ENCODE measurements around the gene KCTD19. TPM values are rescaled to one million over a fixed set of nuclear protein-coding genes. Genes with fewer than 3 reads are reported as not detected.

The KCTD19 gene
- total RNA-seq, 4 donors from 2014 or later, result 0.24 to 0.93 TPM; not detected in 2

DNA sequence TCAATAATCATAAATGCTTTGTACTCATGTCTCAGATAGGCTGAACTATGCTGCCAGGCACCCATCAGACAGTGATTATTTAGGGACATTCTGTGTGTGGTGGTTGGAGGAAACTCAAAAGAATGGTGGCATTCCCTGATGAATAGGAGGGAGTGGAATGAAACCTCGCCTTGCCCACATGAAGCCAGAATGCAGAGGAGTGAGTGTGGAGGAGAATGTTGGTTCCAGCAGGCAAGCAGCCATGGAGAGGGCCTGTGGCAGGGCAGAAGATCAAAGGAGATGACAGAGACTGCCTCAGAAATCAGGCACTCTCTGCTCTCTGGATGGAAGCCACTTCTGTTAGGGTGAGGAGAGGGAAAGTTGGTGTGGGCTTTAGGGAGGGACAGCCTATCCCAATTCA lies 22.5 kb downstream of the KCTD19 start:
- DNase-seq (ENCODE audit: low spot score), result no peak
- TF ChIP-seq, protein P1, sequence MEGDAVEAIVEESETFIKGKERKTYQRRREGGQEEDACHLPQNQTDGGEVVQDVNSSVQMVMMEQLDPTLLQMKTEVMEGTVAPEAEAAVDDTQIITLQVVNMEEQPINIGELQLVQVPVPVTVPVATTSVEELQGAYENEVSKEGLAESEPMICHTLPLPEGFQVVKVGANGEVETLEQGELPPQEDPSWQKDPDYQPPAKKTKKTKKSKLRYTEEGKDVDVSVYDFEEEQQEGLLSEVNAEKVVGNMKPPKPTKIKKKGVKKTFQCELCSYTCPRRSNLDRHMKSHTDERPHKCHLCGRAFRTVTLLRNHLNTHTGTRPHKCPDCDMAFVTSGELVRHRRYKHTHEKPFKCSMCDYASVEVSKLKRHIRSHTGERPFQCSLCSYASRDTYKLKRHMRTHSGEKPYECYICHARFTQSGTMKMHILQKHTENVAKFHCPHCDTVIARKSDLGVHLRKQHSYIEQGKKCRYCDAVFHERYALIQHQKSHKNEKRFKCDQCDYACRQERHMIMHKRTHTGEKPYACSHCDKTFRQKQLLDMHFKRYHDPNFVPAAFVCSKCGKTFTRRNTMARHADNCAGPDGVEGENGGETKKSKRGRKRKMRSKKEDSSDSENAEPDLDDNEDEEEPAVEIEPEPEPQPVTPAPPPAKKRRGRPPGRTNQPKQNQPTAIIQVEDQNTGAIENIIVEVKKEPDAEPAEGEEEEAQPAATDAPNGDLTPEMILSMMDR (IDR thresholded peaks at IDR 0.05), result no peak
- no peak for ATAC-seq (ENCODE audit: low FRiP score)

DNA sequence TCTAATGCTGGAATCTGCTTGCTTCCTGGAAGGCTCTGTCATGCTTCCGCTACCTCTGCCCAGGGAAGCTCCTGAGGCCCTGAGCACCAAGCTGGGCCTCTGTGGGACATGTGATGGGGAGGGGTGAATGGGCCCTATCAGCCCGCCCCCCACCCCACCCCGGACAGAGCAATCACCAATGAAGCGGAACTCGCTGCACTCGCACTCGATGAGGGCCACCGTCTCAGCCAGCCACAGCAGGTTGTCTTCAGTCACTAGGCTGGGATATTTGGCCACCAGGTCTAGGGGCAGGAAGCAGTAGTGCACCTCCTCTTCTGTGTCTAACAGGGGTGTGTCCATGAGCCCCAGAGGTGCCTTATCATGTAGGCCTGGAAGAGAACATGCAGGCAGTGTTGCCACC lies 23.6 kb downstream of the KCTD19 start:
- ATAC-seq (ENCODE audit: low FRiP score), result no peak

DNA sequence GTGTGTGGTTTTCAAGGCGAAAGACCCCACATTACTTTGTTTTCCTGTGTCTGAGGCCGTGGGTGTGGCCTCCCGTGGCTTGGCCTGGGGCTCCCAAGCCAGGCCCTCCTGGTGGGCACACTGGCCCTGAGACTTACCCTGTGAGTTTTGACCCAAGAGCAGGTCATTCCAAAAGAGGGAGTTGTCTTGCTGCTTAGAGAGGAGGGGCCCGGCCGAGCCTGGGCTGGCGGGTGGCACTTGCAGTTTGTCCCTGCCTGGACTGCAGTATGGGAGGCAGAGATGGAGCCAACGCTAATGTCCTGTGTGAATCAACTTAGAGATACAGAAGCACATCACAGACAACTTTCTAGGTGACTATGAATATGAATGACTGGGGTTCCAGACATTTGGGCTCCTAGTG lies 24.5 kb downstream of the KCTD19 start:
- TF ChIP-seq, protein P1 (IDR thresholded peaks at IDR 0.05), result no peak
- DNase-seq (ENCODE audit: low spot score) (no peak), ATAC-seq (ENCODE audit: low FRiP score) (no peak)

More for the DNA sequence above, 23.6 kb downstream of the KCTD19 start:
- no peak for DNase-seq (ENCODE audit: low spot score)
- TF ChIP-seq, protein P1 (IDR thresholded peaks at IDR 0.05), result no peak

DNA sequence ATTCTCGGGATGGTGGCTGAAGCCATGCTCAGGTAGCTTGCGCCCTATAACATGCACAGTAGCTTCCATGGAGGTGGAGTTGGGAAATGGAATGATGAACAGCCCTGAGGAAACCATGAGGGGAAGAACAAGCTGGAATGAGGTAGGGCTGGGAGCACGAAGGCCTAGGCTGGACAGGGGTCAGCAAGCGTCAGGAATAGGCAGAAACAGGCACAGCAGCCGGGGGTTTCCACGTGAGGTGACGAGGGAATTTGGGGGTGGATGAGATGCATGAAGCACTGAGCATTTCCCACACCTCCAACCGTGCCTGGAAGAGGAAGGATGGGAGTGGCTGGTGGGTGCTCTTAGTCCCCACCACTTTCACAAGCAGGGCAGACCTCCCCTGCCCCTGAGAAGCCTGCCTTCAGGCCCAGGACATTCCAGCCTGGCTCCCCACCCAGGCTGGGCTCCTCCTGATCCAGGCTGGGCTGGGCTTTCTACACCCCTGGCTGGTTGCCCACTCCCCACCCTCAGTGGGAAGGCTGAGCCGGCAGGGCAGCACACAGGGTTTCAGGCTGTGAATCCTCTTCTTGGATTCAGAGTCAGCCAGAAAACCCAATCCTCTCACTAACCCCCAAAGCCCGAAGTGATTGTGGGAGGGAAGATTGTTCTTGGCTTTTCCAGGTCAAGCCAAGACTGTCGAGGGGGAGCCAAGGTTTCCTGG lies 25.3 kb downstream of the KCTD19 start:
- TF ChIP-seq, protein P1 (IDR thresholded peaks at IDR 0.05), result no peak
- ATAC-seq (ENCODE audit: low FRiP score) (peak; percentile 83), DNase-seq (ENCODE audit: low spot score) (no peak)

DNA sequence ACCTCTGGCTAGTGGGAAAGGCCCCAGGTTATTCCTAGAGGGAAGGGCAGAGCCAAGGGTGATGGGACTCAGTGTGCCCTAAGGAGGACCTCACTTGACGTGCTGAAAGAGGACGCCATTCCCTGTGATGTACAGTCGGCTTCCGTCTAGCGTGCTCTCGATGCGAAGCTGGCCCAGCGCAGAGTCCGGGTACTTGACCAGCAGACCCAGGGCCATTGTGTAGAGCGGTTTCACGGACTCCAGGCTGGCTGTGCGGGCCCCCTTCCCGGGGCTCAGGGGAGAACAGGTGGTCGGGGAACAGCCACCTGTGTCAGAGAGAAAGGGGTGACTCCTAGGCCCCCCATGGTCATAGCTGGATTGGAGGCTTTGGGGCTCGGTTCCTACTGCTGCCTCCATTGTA lies 27.3 kb downstream of the KCTD19 start:
- ATAC-seq (ENCODE audit: low FRiP score) (no peak), DNase-seq (ENCODE audit: low spot score) (no peak)
- TF ChIP-seq, protein P1 (IDR thresholded peaks at IDR 0.05), result no peak

DNA sequence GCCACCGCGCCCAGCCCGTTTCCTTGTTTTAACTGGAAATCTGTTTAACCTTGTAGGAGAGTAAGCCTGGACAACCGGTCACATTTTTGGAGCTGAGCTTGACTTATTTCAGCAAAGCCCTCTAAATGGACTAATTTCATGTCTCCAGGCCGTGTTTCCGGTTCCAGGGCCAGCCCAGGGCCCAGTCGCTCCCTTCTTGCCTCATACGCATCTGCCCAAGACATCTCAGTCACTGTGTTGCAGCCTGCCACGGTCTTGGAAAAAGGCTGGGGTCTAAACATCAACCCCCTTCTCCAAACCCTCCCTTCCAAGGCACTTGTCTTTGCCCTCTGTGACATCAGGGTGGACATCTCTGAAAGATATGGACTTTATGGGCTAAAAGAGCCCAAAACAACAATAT lies 28.3 kb downstream of the KCTD19 start:
- no peak for ATAC-seq (ENCODE audit: low FRiP score)
- no peak for DNase-seq (ENCODE audit: low spot score)
- TF ChIP-seq, protein P1 (IDR thresholded peaks at IDR 0.05), result no peak

DNA sequence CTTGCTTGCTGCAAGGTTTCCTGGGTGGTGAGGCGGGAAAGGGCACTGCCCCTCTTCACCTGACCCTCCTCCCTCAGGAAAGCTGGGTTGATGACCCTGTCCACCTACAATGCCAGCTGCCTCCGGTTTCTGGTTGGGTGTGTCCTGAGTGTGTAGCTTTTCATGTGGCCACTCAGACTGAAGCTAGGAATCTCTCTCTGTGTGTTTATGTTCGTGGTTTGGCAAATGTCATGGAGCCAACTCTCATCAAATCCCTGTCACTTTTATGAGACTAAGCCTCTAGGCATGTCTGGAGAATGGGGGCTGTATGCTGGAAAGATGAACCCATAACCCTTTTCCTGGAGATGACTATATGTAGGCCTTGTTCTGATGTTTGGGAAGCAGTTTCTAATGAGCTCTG lies 30.1 kb downstream of the KCTD19 start:
- TF ChIP-seq, protein P1 (IDR thresholded peaks at IDR 0.05), result no peak
- ATAC-seq (ENCODE audit: low FRiP score) (no peak), DNase-seq (ENCODE audit: low spot score) (no peak)

Data from omental fat pad (tissue), 4 donors.